HCT116 (cell line): ENCODE results near the gene ZCCHC9. TPM values are rescaled to one million over a fixed set of nuclear protein-coding genes. Genes with fewer than 3 reads are reported as not detected.

Experiments
- ATAC-seq: fragments of 200-7000 bp; cut with Tn5 transposase; 2 replicates; pipeline ENCODE4 v1.9.1; 2020; ENCODE audit warnings: mild to moderate bottlenecking, moderate library complexity
- BruUV-seq: library from RNA; stranded (reverse); fragments of 400-500 nt; replicated peaks from 2 replicates; lab custom pipeline; 2021; lab: Mats Ljungman, UMichigan
- CTCF ChIA-PET: fragments of 300-600 bp; sonication (Branson Sonifier 250); formaldehyde crosslinking; loops from one replicate; lab custom pipeline; 2021; ENCODE audit warnings: antibody characterized with exemption; lab: Charles Lee
- POLR2A ChIA-PET: fragments of 300-600, 350-600 bp; sonication (Branson Sonifier 250); formaldehyde crosslinking; loops from one replicate; lab custom pipeline; 2021; ENCODE audit warnings: antibody characterized with exemption; lab: Charles Lee
- RAD21 ChIA-PET, 2 experiments: fragments of 300-600 bp; sonication (Branson Sonifier 250); formaldehyde crosslinking; loops; one replicate each; lab custom pipeline; 2023; ENCODE audit warnings: low total read pairs in 2 of 2; ENCODE audit not compliant: uncharacterized antibody in 2 of 2, unreplicated experiment in 2 of 2, low non-redundant PET in 1 of 2; lab: Charles Lee
- DNase-seq: peaks from one replicate; pipeline ENCODE4 v3.0.0-alpha.2; 2010; ENCODE audit warnings: low read depth, low spot score
- H2AFZ ChIP-seq: fragments of 200-600 bp; shearing (Covaris generic), sonication (generic); 2 replicates; pipeline ENCODE4 v1.6.1; 2017; ENCODE audit warnings: low read depth, mixed run types, mixed read lengths, antibody characterized with exemption, low read length; ENCODE audit not compliant: poor library complexity, severe bottlenecking
- H3K27ac ChIP-seq: 2 replicates; pipeline ENCODE4 v1.5.1; 2012; ENCODE audit warnings: low read depth, low read length
- H3K27me3 ChIP-seq: fragments of 200-600 bp; sonication (generic); 2 replicates; pipeline ENCODE4 v1.6.1; 2016; ENCODE audit warnings: mixed run types, low read length, mixed read lengths; ENCODE audit not compliant: insufficient read depth
- H3K36me3 ChIP-seq, 2 experiments: fragments of 200-500 bp in 1 of 2; fragments of 200-600 bp in 1 of 2; sonication (Bioruptor generic) in 1 of 2; sonication (generic) in 1 of 2; 2 replicates each; pipeline versions ENCODE4 v1.5.1 to v1.6.1; 2014 to 2016; ENCODE audit warnings: low read length in 2 of 2, inconsistent platforms in 1 of 2, mixed read lengths in 1 of 2, mixed run types in 1 of 2; ENCODE audit not compliant: insufficient read depth in 2 of 2, control insufficient read depth in 1 of 2
- H3K4me1 ChIP-seq, 2 experiments: fragments of 200-600 bp in 1 of 2; sonication (generic) in 1 of 2; 2 replicates each; pipeline versions ENCODE4 v1.5.1 to v1.6.1; 2012 to 2017; ENCODE audit warnings: low read length in 2 of 2, inconsistent platforms in 1 of 2, mild to moderate bottlenecking in 1 of 2, mixed read lengths in 1 of 2, mixed run types in 1 of 2, moderate library complexity in 1 of 2; ENCODE audit not compliant: insufficient read depth in 2 of 2, control insufficient read depth in 1 of 2
- H3K4me2 ChIP-seq: fragments of 200-600 bp; sonication (generic); 2 replicates; pipeline ENCODE4 v1.6.1; 2017; ENCODE audit warnings: mixed run types, low read length, mixed read lengths
- H3K4me3 ChIP-seq, 2 experiments: fragments of 200-600 bp in 1 of 2; sonication (generic) in 1 of 2; replicated peaks in 1 of 2; 2 replicates each; pipeline ENCODE4 v1.5.1; 2011 to 2016; ENCODE audit warnings: low read length in 2 of 2, control low read depth in 1 of 2, low read depth in 1 of 2, mild to moderate bottlenecking in 1 of 2, mixed read lengths in 1 of 2, mixed run types in 1 of 2
- H3K79me2 ChIP-seq: fragments of 200-600 bp; sonication (generic); 2 replicates; pipeline ENCODE4 v1.6.1; 2017; ENCODE audit warnings: mild to moderate bottlenecking, mixed run types, low read length, moderate library complexity, mixed read lengths; ENCODE audit not compliant: insufficient read depth
- H3K9ac ChIP-seq: fragments of 200-600 bp; sonication (generic); 2 replicates; pipeline ENCODE4 v1.6.1; 2016; ENCODE audit warnings: low read length, mixed read lengths
- H3K9me2 ChIP-seq: fragments of 200-600 bp; sonication (generic), shearing (Covaris generic); 2 replicates; pipeline ENCODE4 v1.6.1; 2017; ENCODE audit warnings: mixed run types, mild to moderate bottlenecking, moderate library complexity; ENCODE audit not compliant: insufficient read depth
- H3K9me3 ChIP-seq, 2 experiments: fragments of 200-500 bp in 1 of 2; fragments of 200-600 bp in 1 of 2; sonication (Bioruptor generic) in 1 of 2; sonication (generic) in 1 of 2; 2 replicates each; pipeline ENCODE4 v1.6.1; 2014 to 2017; ENCODE audit warnings: low read length in 2 of 2, mixed read lengths in 2 of 2, inconsistent platforms in 1 of 2, low read depth in 1 of 2, mild to moderate bottlenecking in 1 of 2, mixed run types in 1 of 2, moderate library complexity in 1 of 2; ENCODE audit not compliant: control insufficient read depth in 1 of 2, insufficient read depth in 1 of 2
- H4K20me1 ChIP-seq: fragments of 200-600 bp; sonication (generic), shearing (Covaris generic); 2 replicates; pipeline ENCODE4 v1.6.1; 2017; ENCODE audit warnings: mixed run types, mild to moderate bottlenecking, moderate library complexity; ENCODE audit not compliant: insufficient read depth
- CBX3 ChIP-seq: IDR thresholded peaks from 2 replicates; pipeline ENCODE4 v1.6.1; 2012; ENCODE audit warnings: low read depth
- EGR1 ChIP-seq: IDR thresholded peaks from 2 replicates; pipeline ENCODE4 v1.6.1; 2012; ENCODE audit warnings: low read depth
- EZH2phosphoT487 ChIP-seq: fragments of 200-600 bp; IDR thresholded peaks from 2 replicates; pipeline ENCODE4 v1.6.1; 2018; ENCODE audit warnings: antibody characterized with exemption, borderline replicate concordance
- POLR2A ChIP-seq: IDR thresholded peaks from 2 replicates; pipeline ENCODE4 v1.7.0; 2011; ENCODE audit warnings: borderline replicate concordance; ENCODE audit not compliant: insufficient read depth, insufficient read length; ENCODE audit errors: extremely low read depth
- POLR2AphosphoS5 ChIP-seq: IDR thresholded peaks from 2 replicates; pipeline ENCODE4 v1.6.1; 2011; ENCODE audit warnings: mild to moderate bottlenecking, low read depth, low read length, moderate library complexity
- REST ChIP-seq: IDR thresholded peaks from 2 replicates; pipeline ENCODE4 v1.6.1; 2012; ENCODE audit warnings: low read depth
- SIN3A ChIP-seq: IDR thresholded peaks from 2 replicates; pipeline ENCODE4 v1.6.1; 2012; ENCODE audit warnings: low read depth
- YY1 ChIP-seq: IDR thresholded peaks from 2 replicates; pipeline ENCODE4 v1.6.1; 2011; ENCODE audit warnings: low read length, low read depth, moderate library complexity, mild to moderate bottlenecking; ENCODE audit not compliant: insufficient replicate concordance; ENCODE audit errors: extremely low read depth
- ZBTB33 ChIP-seq: IDR thresholded peaks from 2 replicates; pipeline ENCODE4 v1.6.1; 2011; ENCODE audit warnings: mild to moderate bottlenecking, low read length, moderate library complexity; ENCODE audit not compliant: insufficient replicate concordance; ENCODE audit errors: extremely low read depth
- intact Hi-C: fragments of 100-400 bp; cut with micrococcal nuclease; formaldehyde crosslinking; loops from 2 replicates; pipeline ENCODE4 v1.10.0; 2022
- total RNA-seq: library from RNA; stranded (reverse); gene quantifications from one replicate; pipeline ENCODE4 v1.2.1, GENCODE V29; 2021; ENCODE audit not compliant: unreplicated experiment

ZCCHC9 gene
- total RNA-seq, 1 experiment from 2014 or later: 33.7 TPM

GRCh38 chr5:81355291-81356251, 54.2 kb downstream of the ZCCHC9 start:
- RAD21 ChIA-PET: no interaction called here
- Histone ChIP-seq H3K79me2 (no peaks in the 10 kb centered on the region), H4K20me1 (no peaks in the 10 kb centered on the region), H2AFZ (no peak overlapping the region), H3K9me2 (no peaks in the 10 kb centered on the region), H3K4me3 (no peak overlapping the region), H3K36me3 (no peaks in the 10 kb centered on the region), H3K4me2 (no peak overlapping the region), H3K9ac (no peak overlapping the region), H3K27ac (no peak overlapping the region), H3K9me3 (no peaks in the 10 kb centered on the region), H3K4me1 (peaks cover 0 to 7% of the 10 kb centered on the region in 2 experiments; a peak in 1 of 4 replicates), H3K27me3 (no peaks in the 10 kb centered on the region)
- DNase-seq (no peak), ATAC-seq (no peak)
- intact Hi-C loops: no loop called here
- no TSS peak for BruUV-seq
- POLR2A ChIA-PET: no interaction called here
- CTCF ChIA-PET: no interaction called here
- TF ChIP-seq POLR2AphosphoS5 (no peak), EGR1 (no peak), REST (no peak), YY1 (no peak), CBX3 (no peak), SIN3A (no peak), POLR2A (no peak), EZH2phosphoT487 (no peak), ZBTB33 (no peak)
